Stimulated activated CD4-positive, alpha-beta T cell treated with anti-CD3 and anti-CD28 coated beads, Interleukin-15, amount 100 ng/mL, for 48 hours (primary cell): ENCODE results near the gene ERAL1.
"Not testable (repeated sequence)": the region's sequence is repeated elsewhere in the genome, so short reads cannot be mapped to it uniquely, and the experiment has no call there.

Source experiments
- DNase-seq, 2 donors: peaks; one replicate each; pipeline ENCODE4 v3.0.0-alpha.2; 2020; ENCODE audit warnings: low read depth in 2 of 2

Gene ERAL1

DNA sequence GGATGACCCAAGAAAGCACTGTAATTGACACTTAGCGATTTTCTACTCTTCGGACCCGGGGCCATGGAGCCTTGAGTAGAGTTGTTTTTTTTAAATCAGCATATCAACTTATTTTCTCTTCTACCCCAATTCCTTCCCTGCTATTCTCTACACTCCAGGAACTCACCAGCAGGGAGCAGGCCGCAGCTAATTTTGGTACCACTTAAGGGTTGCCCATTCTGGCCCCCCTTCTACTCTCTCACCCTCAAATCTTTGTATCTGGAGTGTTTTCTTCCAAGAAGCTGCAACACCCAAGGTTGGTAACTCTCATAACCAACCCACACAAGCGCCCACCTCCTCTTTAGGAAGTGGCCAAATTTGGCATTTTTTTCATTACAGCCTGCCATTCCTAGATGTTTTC lies 5.5 kb upstream of the ERAL1 start:
- no peak for DNase-seq

GRCh38 chr17:28853295-28853694 lies 1.5 kb upstream of the ERAL1 start:
- DNase-seq = no peak

- no peak for DNase-seq
Measured at GRCh38 chr17:28855336-28855679, 492 bp downstream of the ERAL1 start.

DNA sequence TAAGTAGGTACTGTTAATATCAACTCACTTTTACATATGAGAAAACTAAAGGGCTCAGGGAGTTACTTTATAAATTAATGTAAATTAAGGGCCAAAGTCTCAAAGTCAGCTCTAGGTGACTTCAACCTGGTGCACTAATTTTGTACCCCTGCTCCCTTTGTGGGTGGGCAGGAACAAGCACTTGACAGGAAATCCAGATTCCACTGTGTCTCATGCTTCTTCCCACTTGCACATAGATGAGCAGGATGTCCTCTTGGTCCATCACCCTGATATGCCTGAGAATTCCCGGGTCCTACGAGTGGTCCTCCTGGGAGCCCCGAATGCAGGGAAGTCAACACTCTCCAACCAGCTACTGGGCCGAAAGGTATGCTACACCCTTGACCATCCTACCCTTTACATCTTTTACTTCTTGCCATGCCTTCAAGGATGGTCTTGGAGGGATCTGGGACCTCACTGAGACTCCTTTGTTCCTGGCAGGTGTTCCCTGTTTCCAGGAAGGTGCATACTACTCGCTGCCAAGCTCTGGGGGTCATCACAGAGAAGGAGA lies 1.3 kb downstream of the ERAL1 start:
- DNase-seq = no peak

- no peak for DNase-seq
Measured at GRCh38 chr17:28857905-28858800, 3.3 kb downstream of the ERAL1 start.

DNA sequence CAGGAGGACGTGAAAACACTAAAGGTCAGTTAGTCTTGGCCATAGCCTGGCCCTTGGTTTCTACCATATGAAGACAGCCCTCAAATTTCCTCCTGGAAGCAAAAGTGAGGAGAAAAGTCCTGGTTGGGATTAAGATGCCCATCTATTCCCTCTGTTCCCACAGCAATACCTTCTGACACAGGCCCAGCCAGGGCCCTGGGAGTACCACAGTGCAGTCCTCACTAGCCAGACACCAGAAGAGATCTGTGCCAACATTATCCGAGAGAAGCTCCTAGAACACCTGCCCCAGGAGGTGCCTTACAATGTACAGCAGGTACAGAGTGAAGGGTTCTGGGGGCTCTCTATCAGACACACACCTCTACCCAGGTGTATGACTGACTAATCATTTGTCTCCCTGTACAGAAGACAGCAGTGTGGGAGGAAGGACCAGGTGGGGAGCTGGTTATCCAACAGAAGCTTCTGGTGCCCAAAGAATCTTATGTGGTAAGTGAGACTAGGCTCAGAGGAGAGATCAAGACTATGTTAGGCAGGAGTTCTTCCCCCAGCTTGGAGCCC lies 4.1 kb downstream of the ERAL1 start:
- no peak for DNase-seq

GRCh38 chr17:28860363-28860808 lies 5.6 kb downstream of the ERAL1 start:
- no peak for DNase-seq

DNA sequence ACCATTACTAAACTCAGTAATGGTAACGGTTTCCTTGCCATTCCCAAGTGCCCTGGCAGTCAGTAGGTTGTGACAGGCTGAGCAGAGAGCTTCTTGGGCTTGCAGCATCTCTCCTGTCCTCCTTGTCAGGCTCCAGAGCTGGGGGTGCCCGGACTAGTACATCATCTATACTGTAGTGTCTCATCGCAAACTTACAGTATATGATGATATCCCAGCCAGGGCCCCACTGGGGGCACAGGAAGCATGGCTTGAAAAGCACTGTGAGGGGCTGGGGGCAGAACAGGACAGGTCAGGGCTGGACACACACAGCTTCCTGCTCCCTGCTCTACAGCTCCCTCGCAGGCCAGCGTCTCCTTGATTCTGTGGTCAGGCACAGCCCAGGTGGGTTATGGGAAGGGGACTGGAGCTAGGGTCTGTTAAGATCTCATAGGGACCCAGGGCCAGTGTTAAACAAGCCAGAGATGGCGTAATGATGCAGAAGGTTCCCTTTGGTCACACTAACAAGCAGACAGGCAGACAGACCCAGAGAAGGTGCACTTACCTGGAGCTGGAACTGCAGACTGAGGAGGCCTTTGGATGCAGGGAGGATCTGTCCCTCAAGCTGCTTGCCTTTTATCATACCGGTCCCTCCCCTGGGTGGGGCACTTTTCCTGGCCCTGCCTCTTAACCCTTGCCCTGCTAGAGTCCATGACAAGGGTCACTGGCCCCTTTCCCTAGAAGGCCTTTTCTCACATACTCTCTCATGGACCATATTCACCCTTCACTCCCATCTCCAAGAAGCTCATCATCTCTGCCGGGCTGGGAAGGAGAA lies 6.8 kb downstream of the ERAL1 start:
- no peak for DNase-seq

DNA sequence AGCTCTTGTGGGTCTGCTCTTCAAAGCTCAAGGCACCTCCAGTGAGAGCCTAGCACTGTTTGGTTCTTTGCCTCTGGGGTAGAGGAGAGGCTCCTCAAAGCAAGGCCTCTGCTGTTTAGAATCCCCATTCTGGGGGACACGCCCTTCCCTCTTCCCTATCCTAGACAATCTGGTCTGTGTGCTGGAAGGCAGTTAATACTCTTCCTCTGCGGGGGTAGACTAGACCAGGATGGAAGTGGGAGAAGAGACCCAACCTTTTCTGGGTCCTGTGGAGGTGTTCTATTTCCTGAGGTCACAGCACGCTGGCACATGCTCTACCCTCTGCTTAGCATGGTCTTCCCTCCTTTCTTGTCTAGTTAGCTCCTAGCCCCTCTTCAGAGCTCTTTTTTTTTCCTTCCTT lies 7.7 kb downstream of the ERAL1 start:
- DNase-seq = no peak

GRCh38 chr17:28863953-28864352 lies 9.1 kb downstream of the ERAL1 start:
- DNase-seq = no peak

DNA sequence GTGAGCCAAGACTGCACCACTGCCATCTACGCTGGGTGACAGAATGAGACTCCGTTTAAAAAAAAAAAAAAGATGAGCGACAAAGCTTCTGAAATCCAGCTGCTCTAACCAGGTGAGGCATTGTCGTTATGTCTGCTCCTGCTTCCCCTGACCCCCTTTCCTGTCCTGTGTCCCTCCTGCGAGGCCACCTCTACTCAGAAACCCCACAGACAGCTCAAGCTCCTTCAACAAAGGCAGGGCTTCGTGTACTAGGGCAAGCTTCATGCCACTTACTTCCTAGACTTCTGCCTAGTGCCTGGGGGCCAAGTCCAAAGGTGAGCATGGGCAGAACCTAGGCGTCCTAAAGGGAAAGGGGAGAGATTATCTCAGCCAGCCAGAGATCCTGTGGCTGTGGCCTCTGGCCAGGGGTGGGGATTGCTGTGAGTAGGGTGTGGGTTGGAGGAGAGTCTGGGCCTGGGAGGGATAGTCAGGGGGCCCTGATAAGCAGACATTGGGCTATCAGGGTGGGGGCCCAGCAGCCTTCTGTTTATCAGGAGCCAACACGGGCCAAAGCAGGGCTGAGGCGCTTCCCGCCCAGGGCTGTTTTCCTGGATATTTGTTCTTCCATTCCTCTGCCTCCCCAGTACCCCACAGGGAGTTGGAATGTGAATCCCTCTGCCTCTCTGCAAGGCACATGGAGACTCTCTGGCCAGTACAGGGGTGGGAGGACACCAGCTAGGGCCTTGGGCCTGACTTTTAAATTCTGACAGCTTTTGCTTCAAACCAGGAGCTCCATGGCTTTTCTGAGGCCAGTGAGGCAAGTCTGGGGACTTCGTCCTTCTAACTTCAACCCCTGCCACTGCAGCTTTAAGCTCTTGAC lies 10.4 kb downstream of the ERAL1 start:
- no peak for DNase-seq

DNA sequence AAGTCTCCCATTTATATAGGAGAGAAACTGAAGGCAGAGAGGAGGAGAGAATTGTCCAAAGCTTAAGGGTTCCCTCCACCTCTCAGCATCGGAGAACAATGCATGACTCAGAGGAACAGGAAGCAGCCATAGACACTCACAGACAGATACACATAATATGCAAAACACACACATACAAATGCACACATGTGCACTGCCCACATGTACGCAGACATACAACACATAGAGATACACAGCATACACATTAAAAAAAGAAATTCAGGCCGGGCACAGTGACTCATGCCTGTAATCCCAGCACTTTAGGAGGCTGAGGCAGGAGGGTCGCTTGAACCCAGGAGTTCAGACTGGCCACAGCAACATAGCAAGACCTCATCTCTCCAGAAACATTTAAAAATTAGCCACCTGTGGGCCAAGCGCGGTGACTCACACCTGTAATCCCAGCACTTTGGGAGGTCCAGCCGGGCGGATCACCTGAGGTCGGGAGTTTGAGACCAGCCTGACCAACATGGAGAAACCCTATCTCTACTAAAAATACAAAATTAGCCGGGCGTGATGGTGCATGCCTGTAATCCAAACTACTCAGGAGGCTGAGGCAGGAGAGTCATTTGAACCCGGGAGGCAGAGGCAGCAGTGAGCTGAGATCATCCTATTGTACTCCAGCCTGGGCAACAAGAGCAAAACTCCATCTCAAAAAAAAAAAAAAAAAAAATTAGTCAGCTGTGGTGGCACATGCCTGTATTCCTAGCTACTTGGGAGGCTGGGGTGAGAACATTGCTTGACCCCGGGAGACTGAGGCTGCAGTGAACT lies 11.3 kb downstream of the ERAL1 start:
- no peak for DNase-seq

GRCh38 chr17:28867276-28867675 lies 12.5 kb downstream of the ERAL1 start:
- DNase-seq = no peak

GRCh38 chr17:28871056-28871579 lies 16.3 kb downstream of the ERAL1 start:
- peak; percentile 21 to 22 for DNase-seq

GRCh38 chr17:28873839-28874238 lies 19.0 kb downstream of the ERAL1 start:
- no peak for DNase-seq

DNA sequence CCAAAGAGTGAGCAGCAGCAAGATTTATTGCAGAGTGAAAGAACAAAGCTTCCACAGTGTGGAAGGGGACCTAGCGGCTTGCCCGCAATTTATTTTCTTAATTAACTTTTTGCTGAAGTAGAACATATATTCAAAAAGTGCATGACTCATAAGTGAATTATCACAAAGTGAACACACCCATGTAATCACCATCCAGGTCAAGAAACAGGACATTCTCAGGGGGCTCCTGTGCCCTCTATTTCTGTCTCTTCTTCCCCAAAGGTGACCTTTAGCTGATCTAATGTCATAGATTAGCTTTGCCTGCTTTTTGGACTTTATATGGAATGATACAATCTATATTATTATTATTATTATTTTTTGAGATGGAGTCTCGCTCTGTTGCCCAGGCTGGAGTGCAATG lies 19.9 kb downstream of the ERAL1 start:
- no peak for DNase-seq

- DNase-seq = no peak
Measured at GRCh38 chr17:28875848-28876550, 21.2 kb downstream of the ERAL1 start.

DNA sequence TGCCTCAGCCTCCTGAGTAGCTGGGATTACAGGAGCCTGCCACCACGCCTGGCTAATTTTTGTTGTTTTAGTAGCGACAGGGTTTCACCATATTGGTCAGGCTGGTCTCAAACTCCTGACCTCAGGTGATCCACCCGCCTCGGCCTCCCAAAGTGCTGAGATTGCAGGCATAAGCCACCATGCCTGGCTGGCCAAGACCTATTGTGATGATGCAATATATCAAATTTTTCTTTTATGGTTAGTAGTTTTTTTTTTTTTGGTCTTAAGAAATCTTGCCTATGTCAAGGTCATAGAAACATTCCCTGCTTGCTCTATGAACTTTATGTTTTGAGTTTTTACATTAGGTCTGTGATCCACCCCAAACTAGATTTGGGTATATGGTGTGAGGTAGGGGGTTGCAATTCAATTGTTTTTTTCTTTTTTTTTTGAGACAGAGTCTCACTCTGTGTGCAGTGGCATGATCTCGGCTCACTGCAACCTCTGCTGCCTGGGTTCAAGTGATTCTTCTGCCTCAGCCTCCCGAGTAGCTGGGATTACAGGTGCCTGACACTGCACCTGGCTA lies 22.4 kb downstream of the ERAL1 start:
- DNase-seq = not testable (repeated sequence)

- DNase-seq = no peak
Measured at GRCh38 chr17:28878158-28878910, 23.5 kb downstream of the ERAL1 start.
